ENCODE results near the gene RXRA. TPM values are rescaled to one million over a fixed set of nuclear protein-coding genes. Genes with fewer than 3 reads are reported as not detected.
"Not testable (repeated sequence)": the region's sequence is repeated elsewhere in the genome, so short reads cannot be mapped to it uniquely, and the experiment has no call there.

Gene RXRA
- total RNA-seq, 2 donors from 2014 or later = 34.5 to 50.8 TPM

DNA sequence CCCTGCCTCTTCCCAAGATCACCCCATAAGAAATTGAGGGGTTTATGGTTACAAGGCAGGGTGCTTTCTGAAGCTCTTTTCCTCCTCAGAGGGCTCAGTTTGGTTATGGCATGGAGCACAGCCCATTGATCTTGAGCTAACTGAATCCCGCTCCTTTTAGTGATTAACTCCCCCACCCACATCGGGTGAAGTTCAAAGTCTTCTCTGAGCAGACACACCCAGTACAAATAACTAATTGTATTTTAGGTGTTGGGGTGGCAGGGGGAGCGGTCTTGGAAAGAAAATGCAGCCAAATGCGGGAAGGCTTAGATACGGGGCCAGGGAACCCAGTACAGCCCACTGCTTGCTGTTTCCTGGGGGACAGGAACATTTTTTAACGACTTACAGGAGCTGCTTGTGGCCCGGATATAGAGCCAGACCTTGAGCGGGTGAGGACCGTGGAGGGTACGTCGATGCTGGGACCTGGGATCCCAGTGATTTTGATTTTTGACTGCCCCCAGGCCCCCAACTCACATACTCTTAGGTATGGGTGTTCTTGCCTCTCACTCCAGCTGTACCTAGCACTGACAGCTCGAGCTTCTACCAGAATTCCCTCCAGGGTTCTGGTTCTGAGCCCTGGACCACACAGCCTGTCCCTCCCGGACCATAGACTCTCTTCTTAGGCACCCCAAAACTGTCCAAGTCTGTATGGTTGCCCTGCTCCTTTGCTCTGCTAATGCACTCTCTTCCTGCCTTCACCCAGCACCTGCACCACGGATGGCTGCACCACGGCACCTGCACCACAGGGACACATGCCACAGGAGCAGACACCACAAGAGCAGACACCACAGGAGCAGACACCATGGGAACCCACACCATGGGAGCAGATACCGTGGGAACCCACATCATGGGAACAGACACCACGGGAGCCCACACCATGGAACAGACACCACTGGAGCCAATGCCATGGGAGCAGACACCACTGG lies 18.3 kb upstream of the RXRA start:
- H3K36me3 ChIP-seq = no peaks in the 10 kb centered on the region
- no peak overlapping the region for H3K27ac ChIP-seq
- H3K27me3 ChIP-seq = no peaks in the 10 kb centered on the region
- peaks cover 0 to 14% of the 10 kb centered on the region in 2 donors for H3K9me3 ChIP-seq
- H3K4me1 ChIP-seq = no peaks in the 10 kb centered on the region
- TF ChIP-seq CTCF (IDR thresholded peaks at IDR 0.05) = no peak
- DNase-seq (ENCODE audit: low spot score) = no peak
- H3K4me3 ChIP-seq = no peak overlapping the region

DNA sequence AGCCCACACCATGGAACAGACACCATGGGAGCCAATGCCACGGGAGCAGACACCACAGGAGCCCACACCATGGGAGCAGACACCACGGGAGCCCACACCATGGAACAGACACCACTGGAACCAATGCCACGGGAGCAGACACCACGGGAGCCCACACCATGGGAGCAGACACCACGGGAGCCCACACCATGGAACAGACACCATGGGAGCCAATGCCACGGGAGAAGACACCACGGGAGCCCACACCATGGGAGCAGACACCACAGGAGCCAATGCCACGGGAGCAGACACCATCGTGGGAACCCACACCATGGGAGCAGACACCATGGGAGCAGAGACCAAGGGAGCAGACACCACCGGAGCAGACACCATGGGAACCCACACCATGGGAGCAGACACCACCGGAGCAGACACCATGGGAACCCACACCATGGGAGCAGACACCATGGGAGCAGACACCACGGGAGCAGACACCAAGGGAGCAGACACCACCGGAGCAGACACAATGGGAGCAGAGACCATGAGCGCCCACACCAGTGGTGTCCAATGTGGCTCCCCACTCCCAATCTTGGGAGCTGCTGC lies 17.5 kb upstream of the RXRA start:
- H3K36me3 ChIP-seq; H3K27me3 ChIP-seq; H3K4me3 ChIP-seq; DNase-seq (ENCODE audit: low spot score); H3K4me1 ChIP-seq; H3K27ac ChIP-seq: not testable (repeated sequence)
- H3K9me3 ChIP-seq = peaks cover 0 to 18% of the 10 kb centered on the region in 2 donors

DNA sequence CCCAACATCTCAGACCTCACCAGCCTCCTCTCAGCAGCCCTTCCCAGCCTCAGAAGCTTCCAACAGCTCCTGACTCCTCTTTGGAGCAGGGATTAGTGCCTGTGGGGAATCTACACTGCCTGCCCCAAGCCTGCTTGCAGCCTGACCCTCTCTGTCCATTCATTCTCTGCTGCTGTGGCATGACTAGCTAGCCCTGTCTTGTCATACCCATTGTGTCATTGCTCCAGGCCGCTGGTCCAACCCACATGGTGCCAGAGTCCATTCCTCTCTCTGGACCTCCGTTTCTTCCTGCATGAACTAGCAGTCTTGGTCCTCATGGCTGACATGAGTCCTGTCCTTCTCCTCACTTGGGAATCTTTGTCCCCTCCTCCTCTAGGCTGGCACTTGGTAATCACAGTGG lies 12.8 kb upstream of the RXRA start:
- no peaks in the 10 kb centered on the region for H3K27me3 ChIP-seq
- DNase-seq (ENCODE audit: low spot score) = no peak
- no peak overlapping the region for H3K27ac ChIP-seq
- no peak for TF ChIP-seq CTCF (IDR thresholded peaks at IDR 0.05)
- peaks cover 0 to 18% of the 10 kb centered on the region in 2 donors for H3K9me3 ChIP-seq
- H3K4me1 ChIP-seq = peaks cover 0 to 26% of the 10 kb centered on the region in 2 donors
- H3K36me3 ChIP-seq = no peaks in the 10 kb centered on the region
- no peak overlapping the region for H3K4me3 ChIP-seq

- Histone ChIP-seq H3K4me1 (peaks cover 0 to 26% of the 10 kb centered on the region in 2 donors), H3K27ac (no peak overlapping the region), H3K36me3 (no peaks in the 10 kb centered on the region), H3K9me3 (peaks cover 0 to 18% of the 10 kb centered on the region in 2 donors), H3K4me3 (no peak overlapping the region), H3K27me3 (no peaks in the 10 kb centered on the region)
- no peak for TF ChIP-seq CTCF (IDR thresholded peaks at IDR 0.05)
- DNase-seq (ENCODE audit: low spot score) = no peak
These were observed 12.0 kb upstream of the RXRA start for GRCh38 chr9:134314039-134314949.

DNA sequence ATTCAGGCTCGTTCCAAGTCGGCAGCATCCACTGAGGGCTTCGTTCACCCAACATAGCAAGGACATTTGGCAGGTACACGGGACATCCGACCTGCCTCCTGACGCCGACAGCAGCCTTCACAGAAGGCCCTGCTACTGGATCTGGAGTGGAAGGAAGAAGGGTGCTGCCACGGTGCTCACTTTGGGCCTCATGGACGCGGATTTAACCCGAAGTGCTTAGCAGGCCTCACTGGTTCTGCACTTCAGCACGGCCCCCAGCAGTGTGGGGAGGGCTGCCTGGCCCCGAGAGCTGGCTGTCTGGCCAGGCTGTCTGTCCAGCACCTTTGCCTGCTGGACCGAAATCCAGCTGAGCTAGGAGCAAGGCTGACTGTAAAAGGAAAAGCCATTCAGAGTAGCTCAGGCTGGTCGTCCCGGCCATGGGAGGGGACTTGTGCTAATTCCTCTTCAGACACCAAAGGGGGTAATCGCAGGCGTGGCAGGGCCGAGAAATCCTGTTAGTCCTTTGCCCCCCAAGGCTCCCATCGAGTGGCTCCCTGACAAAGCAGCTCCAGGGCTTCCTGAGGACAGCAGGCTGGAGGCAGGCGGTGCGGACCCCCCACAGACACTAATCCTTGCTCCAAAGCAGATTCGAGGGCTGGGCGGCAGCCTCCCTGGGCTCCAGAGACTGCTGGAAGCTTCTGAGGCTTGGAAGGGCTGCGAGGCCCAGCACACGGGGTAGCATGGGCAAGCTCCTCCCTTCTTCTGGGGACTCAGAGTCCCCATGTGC lies 11.1 kb upstream of the RXRA start:
- H3K4me1 ChIP-seq = peaks cover 0 to 26% of the 10 kb centered on the region in 2 donors
- DNase-seq (ENCODE audit: low spot score) = no peak
- no peaks in the 10 kb centered on the region for H3K36me3 ChIP-seq
- H3K27ac ChIP-seq = no peak overlapping the region
- no peak for TF ChIP-seq CTCF (IDR thresholded peaks at IDR 0.05)
- H3K27me3 ChIP-seq = no peaks in the 10 kb centered on the region
- H3K9me3 ChIP-seq = peaks cover 0 to 18% of the 10 kb centered on the region in 2 donors
- no peak overlapping the region for H3K4me3 ChIP-seq

All from right atrium auricular region (tissue), 2 donors.